ENCODE measurements around the gene PLXNA4. TPM values are rescaled to one million over a fixed set of nuclear protein-coding genes. Genes with fewer than 3 reads are reported as not detected.

Gene PLXNA4
- total and polyA plus RNA-seq, 11 donors = 1.8 to 22.1 (median 10.5) TPM

DNA sequence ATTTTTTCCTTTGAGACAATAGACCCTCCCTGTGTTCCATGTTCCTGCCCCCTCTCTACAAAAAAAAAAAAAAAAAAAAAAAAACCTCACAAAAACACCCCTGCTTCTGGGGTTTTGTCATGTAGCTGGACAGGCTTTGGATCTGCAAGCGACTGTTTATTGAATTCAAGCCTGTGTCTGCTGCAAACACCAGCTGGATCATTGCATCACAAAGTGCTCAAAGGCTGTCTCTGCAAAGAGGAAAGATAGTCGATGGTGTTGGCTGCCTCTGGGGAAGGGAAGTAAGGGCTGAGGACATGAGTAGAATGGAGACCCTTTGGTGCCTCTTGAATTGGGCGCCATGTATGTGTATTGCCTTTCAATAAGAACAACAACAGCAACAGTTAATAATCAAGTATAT lies 471.2 kb downstream of the PLXNA4 start:
- Histone ChIP-seq H3K27me3 (no peaks in the 10 kb centered on the region), H3K4me1 (no peaks in the 10 kb centered on the region), H3K4me3 (no peak overlapping the region), H3K9me3 (no peaks in the 10 kb centered on the region), H3K36me3 (no peaks in the 10 kb centered on the region), H3K27ac (no peak overlapping the region)
- intact Hi-C loops (cut with DNase I) = no loop called here
- DNase-seq (no peak), ATAC-seq (no peak)
- TF ChIP-seq POLR2A (IDR thresholded peaks at IDR 0.05) = no peak
- TF ChIP-seq, protein P1, sequence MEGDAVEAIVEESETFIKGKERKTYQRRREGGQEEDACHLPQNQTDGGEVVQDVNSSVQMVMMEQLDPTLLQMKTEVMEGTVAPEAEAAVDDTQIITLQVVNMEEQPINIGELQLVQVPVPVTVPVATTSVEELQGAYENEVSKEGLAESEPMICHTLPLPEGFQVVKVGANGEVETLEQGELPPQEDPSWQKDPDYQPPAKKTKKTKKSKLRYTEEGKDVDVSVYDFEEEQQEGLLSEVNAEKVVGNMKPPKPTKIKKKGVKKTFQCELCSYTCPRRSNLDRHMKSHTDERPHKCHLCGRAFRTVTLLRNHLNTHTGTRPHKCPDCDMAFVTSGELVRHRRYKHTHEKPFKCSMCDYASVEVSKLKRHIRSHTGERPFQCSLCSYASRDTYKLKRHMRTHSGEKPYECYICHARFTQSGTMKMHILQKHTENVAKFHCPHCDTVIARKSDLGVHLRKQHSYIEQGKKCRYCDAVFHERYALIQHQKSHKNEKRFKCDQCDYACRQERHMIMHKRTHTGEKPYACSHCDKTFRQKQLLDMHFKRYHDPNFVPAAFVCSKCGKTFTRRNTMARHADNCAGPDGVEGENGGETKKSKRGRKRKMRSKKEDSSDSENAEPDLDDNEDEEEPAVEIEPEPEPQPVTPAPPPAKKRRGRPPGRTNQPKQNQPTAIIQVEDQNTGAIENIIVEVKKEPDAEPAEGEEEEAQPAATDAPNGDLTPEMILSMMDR (IDR thresholded peaks at IDR 0.05) = no peak
- WGBS, 4 donors = 66 to 76% (median 69%) methylated on average over 3 of the region's 3 CpGs

DNA sequence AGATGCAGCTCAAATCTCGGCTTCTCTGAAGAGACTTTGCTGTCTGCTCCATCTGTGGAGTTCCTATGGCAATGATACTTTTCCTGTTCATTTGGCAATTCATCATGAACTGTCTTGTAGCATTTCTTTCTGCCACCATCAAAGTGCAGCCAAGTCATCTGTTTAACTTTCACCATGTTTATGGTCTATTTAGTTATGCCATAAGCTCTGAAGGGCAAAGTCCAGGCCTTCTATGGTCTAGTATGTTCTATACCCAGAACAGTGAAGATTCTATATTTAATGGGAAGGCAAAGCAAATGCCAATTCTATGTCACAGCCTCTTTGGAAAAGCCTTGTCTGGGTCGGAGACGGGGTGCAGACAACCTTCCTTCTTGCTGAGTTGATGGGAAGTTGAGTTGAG lies 472.6 kb downstream of the PLXNA4 start:
- Histone ChIP-seq H3K4me3 (no peak overlapping the region), H3K9me3 (no peaks in the 10 kb centered on the region), H3K4me1 (no peaks in the 10 kb centered on the region), H3K36me3 (no peaks in the 10 kb centered on the region), H3K27me3 (no peaks in the 10 kb centered on the region), H3K27ac (no peak overlapping the region)
- intact Hi-C loops (cut with DNase I) = no loop called here
- DNase-seq = no peak
- no peak for ATAC-seq
- 60 to 76% (median 66%) methylated on average over 3 of the region's 3 CpGs for WGBS, 4 donors
- no peak for TF ChIP-seq POLR2A (IDR thresholded peaks at IDR 0.05)
- TF ChIP-seq, protein P1 (IDR thresholded peaks at IDR 0.05) = no peak

DNA sequence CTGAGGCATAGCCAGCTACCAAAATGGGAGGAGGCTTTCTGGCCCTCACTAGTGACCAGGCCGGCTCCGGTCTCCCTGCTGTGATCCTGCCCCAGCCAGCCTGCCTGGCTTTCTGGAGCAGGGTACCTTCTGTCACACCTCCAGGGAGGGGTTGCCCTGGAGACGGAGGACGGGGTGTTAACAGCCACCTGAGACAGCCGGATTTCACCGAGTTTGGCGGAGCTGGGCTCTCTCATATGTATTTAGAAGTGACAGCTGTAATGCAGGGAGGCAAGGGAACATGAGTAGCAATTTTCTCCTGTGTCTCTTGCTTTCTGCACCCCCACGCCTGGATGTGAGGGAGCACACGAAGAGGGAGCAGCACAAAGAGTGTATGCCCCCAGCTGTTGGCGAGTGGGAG lies 473.3 kb downstream of the PLXNA4 start:
- no peaks in the 10 kb centered on the region for H3K36me3 ChIP-seq
- no peak overlapping the region for H3K4me3 ChIP-seq
- TF ChIP-seq, protein P1 (IDR thresholded peaks at IDR 0.05) = no peak
- no peak for TF ChIP-seq POLR2A (IDR thresholded peaks at IDR 0.05)
- H3K27ac ChIP-seq = no peak overlapping the region
- no peaks in the 10 kb centered on the region for H3K9me3 ChIP-seq
- DNase-seq = no peak
- intact Hi-C loops (cut with DNase I) = no loop called here
- 81 to 85% (median 83%) methylated on average over 8 to 10 of the region's 10 CpGs for WGBS, 4 donors
- H3K4me1 ChIP-seq = no peaks in the 10 kb centered on the region
- no peaks in the 10 kb centered on the region for H3K27me3 ChIP-seq
- no peak for ATAC-seq

DNA sequence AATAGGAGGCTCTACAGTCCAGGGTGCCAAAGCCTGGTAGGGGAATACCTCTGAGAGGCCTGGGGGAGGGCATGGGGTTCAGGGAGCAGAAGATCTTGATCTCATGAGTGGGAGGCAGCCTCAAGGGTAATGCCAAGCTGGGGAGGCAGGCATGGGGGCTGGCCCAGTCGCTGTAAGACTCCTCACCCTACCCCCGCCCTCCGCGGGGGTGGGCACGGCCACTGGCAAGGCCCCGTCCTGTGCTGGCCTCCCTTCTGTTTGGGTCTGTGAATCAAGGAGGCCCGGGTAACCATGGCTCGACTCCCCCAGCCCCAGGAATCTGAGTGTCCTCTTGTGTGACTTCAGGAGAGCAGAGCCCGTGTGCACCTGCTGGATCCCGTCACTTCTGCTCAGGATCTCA lies 473.9 kb downstream of the PLXNA4 start:
- no peak for ATAC-seq
- intact Hi-C loops (cut with DNase I) = no loop called here

More for the DNA sequence above, 473.9 kb downstream of the PLXNA4 start:
- Histone ChIP-seq H3K36me3 (no peaks in the 10 kb centered on the region), H3K9me3 (no peaks in the 10 kb centered on the region), H3K27ac (no peak overlapping the region), H3K4me3 (no peak overlapping the region), H3K27me3 (no peaks in the 10 kb centered on the region), H3K4me1 (no peaks in the 10 kb centered on the region)
- TF ChIP-seq POLR2A (IDR thresholded peaks at IDR 0.05) = no peak
- TF ChIP-seq, protein P1 (IDR thresholded peaks at IDR 0.05) = no peak
- no peak for DNase-seq
- WGBS, 4 donors = 81 to 94% (median 94%) methylated on average over 10 of the region's 10 CpGs
